Heart right ventricle (tissue), 16 donors: Measurements from ENCODE around the gene RAB33B. TPM values are rescaled to one million over a fixed set of nuclear protein-coding genes. Genes with fewer than 3 reads are reported as not detected.
"Not testable (repeated sequence)": the region's sequence is repeated elsewhere in the genome, so short reads cannot be mapped to it uniquely, and the experiment has no call there.

Experiments
- ATAC-seq, 8 donors: fragments of 200-7000 bp; cut with Tn5 transposase; one replicate each; pipeline ENCODE4 v1.9.1; 2020; ENCODE audit warnings: mild to moderate bottlenecking in 8 of 8, moderate library complexity in 8 of 8, moderate number of reproducible peaks in 1 of 8
- DNase-seq, 2 donors: peaks; one replicate each; pipeline ENCODE4 v3.0.0-alpha.2; 2020
- H3K27ac ChIP-seq, 10 donors: fragments of 200-600 bp; sonication (generic) in 2 of 10; one replicate each; pipeline versions ENCODE4 v1.5.0 to v1.8.0; 2020 to 2022; ENCODE audit warnings: mild to moderate bottlenecking in 3 of 10
- H3K27me3 ChIP-seq, 7 donors: fragments of 200-600 bp; one replicate each; pipeline ENCODE4 v1.8.0; 2021 to 2022; ENCODE audit warnings: mild to moderate bottlenecking in 2 of 7
- H3K36me3 ChIP-seq, 9 donors: fragments of 200-600 bp; sonication (generic) in 1 of 9; one replicate each; pipeline versions ENCODE4 v1.5.0 to v1.8.0; 2020 to 2022; ENCODE audit warnings: mild to moderate bottlenecking in 2 of 9
- H3K4me1 ChIP-seq, 9 donors: fragments of 200-600 bp; sonication (generic) in 1 of 9; one replicate each; pipeline versions ENCODE4 v1.5.0 to v1.8.0; 2020 to 2022; ENCODE audit warnings: mild to moderate bottlenecking in 4 of 9
- H3K4me3 ChIP-seq, 10 donors: fragments of 200-600 bp; sonication (generic) in 2 of 10; one replicate each; pipeline versions ENCODE4 v1.5.0 to v1.8.0; 2020 to 2022; ENCODE audit warnings: mild to moderate bottlenecking in 7 of 10, moderate library complexity in 2 of 10
- H3K9me3 ChIP-seq, 11 donors: fragments of 200-600 bp in 10 of 11; sonication (generic) in 2 of 11; one replicate each; pipeline versions ENCODE4 v1.5.0 to v1.8.0; 2013 to 2022; ENCODE audit warnings: mild to moderate bottlenecking in 2 of 11, control low read depth in 1 of 11, moderate library complexity in 1 of 11
- WGBS, 2 donors: extraction: QIAGEN DNeasy Blood & Tissue Kit; methylation state at CpG; one replicate each; pipeline ENCODE4 v1.1.7; 2013; ENCODE audit warnings: inconsistent platforms in 1 of 2; 5-methylcytosine and 5-hydroxymethylcytosine counted together
- intact Hi-C, 10 donors: fragments of 100-400 bp; cut with DNase I; formaldehyde crosslinking; loops; one replicate each; pipeline versions ENCODE4 v1.11.1 to v1.14.2; 2022
- long read RNA-seq, 3 donors: library from polyadenylated mRNA; unstranded; transcript quantifications; one replicate each; pipeline ENCODE4 v2.0.0, GENCODE V29; 2020 to 2021
- polyA plus RNA-seq, 2 donors: library from polyadenylated mRNA; stranded (reverse); fragments of 200-250 nt; gene quantifications; one replicate each; pipeline ENCODE4 v1.2.3, GENCODE V29; 2013
- total RNA-seq, 10 donors: library from RNA; stranded (reverse); fragmentation: NEBNext Ultra II Directional in 3 of 10; extraction: Animal tissue kit (Norgen Biotek cat#: 25700) in 3 of 10; gene quantifications; one replicate each; pipeline versions ENCODE4 v1.2.1 to v1.2.4, GENCODE V29; 2021 to 2023
- TF ChIP-seq, protein P1 (sequence below), 9 donors: fragments of 200-600 bp; sonication (generic) in 2 of 9; IDR thresholded peaks; one replicate each; pipeline versions ENCODE4 v1.5.0 to v1.8.0; 2021 to 2022; ENCODE audit warnings: antibody characterized with exemption in 9 of 9, mild to moderate bottlenecking in 5 of 9, moderate library complexity in 1 of 9
- donor health status: Arrhythmogenic right ventricular cardiomyopathy.
- donor health status: ischemic (EF 13 %, LVEDD 7.1; RV severe dilation, severe dysfunction).
- donor health status: healthy with polysubstance abuse.
- donor health status: DM: no; HTN: yes; CAD: no.
- donor health status: DM: no; HTN: no; CAD: no.
- donor health status: ischemic (EF 25% LVEDD 6.9; RV normal size, moderate dysfunction).
- donor health status: ischemic (EF 25% LVEDD 5.7; RV mildly dilated, moderate dysfunction).
- donor health status: healthy.
- donor health status: DM: yes; HTN: yes; CAD: no.
- donor health status: Ischemic cardiomyopathy.
- donor health status: ischemic (EF 35%, LVEDD 5.7; RV mildly dilated, moderate dysfunction).
- donor health status: nonischemic (EF 11% LVEDD 7.7; RV severe dilation, severe dysfunction).
- donor health status: DM: yes; HTN: yes; CAD: no.
- donor health status: PGD.
- donor health status: ischemic (EF 29% LVEDD 5.4; RV normal size, mild dysfunction).
- donor health status: nonischemic (EF 23%, LVEDD 6.1; RV moderate dilation, normal function).

The RAB33B gene
- 1 to 10 TPM; 5.6 to 7.5 (median 6.8) TPM for total RNA-seq
- polyA plus RNA-seq = 1 to 10 TPM; 2.4 to 5.9 TPM
- long read RNA-seq, donor 1, full-length matches to known transcripts = 31 of 32 reads
- long read RNA-seq, donor 1, partial matches to known transcripts = 0 of 32 reads
- long read RNA-seq, donor 1, other reads (novel, unspliced or antisense) = 1 of 32 reads
- long read RNA-seq, donor 2, full-length matches to known transcripts = 35 of 36 reads
- long read RNA-seq, donor 2, partial matches to known transcripts = 0 of 36 reads
- long read RNA-seq, donor 2, other reads (novel, unspliced or antisense) = 1 of 36 reads
- long read RNA-seq, donor 3, full-length matches to known transcripts = 37 of 45 reads
- long read RNA-seq, donor 3, partial matches to known transcripts = 0 of 45 reads
- long read RNA-seq, donor 3, other reads (novel, unspliced or antisense) = 8 of 45 reads

DNA sequence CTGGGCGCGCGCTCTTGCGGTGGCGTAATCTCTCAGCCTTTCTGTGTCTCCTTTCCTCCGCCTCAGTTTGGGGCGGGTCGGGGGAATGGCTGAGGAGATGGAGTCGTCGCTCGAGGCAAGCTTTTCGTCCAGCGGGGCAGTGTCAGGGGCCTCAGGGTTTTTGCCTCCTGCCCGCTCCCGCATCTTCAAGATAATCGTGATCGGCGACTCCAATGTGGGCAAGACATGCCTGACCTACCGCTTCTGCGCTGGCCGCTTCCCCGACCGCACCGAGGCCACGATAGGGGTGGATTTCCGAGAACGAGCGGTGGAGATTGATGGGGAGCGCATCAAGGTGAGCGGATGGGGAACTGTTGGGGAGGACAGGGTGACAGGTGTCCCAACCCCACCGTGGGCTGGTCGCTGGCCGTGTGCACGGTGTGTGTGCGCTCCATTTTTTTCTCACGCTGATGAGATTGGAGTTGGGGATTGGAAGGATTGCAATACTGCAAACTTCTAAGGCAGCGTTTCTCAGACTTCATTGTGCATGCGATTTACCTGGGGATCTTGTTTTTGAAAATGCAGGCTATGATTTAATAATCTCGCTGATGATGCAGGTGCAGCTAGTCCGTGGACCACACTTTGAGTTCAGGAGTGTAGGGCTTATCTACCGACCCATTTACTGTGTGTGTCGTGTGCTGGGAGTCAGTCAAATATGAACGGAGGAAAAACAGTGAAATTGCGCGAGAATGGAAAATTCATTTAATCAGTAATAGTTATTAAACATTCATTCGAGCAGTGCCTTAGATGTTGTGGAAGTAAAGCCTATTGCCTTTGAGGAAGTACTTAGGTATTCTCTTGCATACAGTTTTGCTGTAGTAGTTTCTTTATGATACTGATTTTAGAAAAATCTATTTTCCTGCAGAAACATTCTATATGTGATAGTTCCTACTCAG, at the start of gene RAB33B:
Gene RAB33B (plus strand): TSS at position 11 of the 935 bp plus-strand sequence. CDS start 75 bp downstream, at position 86.
- Histone ChIP-seq H3K4me1 (peaks cover 4 to 59% (median 53%) of the 10 kb centered on the region in 9 donors), H3K4me3 (peak within 1 kb of the TSS; percentile 66 to 95 (median 84)), H3K36me3 (no peaks in the 10 kb centered on the region), H3K9me3 (no peaks in the 10 kb centered on the region), H3K27ac (peak within 1 kb of the TSS; percentile 94 to 100 (median 98)), H3K27me3 (no peaks in the 10 kb centered on the region)
- DNase-seq (no peak), ATAC-seq (peak in 7 of 8 donors; percentile 0 to 9 (median 5))
- WGBS, 2 donors = 1 to 2% methylated on average over 42 to 46 of the region's 46 CpGs
- TF ChIP-seq, protein P1, sequence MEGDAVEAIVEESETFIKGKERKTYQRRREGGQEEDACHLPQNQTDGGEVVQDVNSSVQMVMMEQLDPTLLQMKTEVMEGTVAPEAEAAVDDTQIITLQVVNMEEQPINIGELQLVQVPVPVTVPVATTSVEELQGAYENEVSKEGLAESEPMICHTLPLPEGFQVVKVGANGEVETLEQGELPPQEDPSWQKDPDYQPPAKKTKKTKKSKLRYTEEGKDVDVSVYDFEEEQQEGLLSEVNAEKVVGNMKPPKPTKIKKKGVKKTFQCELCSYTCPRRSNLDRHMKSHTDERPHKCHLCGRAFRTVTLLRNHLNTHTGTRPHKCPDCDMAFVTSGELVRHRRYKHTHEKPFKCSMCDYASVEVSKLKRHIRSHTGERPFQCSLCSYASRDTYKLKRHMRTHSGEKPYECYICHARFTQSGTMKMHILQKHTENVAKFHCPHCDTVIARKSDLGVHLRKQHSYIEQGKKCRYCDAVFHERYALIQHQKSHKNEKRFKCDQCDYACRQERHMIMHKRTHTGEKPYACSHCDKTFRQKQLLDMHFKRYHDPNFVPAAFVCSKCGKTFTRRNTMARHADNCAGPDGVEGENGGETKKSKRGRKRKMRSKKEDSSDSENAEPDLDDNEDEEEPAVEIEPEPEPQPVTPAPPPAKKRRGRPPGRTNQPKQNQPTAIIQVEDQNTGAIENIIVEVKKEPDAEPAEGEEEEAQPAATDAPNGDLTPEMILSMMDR (IDR thresholded peaks at IDR 0.05) = no peak
- intact Hi-C loops = loop anchor here in 4 of 10 donors (5.0 to 10.0 kb wide), 5 partner anchors 37 to 370 kb away; partner anchors contain the start of genes SETD7 (in 2 of the 4), NAA15 (in 1 of the 4) and NDUFC1 (in 1 of the 4)

DNA sequence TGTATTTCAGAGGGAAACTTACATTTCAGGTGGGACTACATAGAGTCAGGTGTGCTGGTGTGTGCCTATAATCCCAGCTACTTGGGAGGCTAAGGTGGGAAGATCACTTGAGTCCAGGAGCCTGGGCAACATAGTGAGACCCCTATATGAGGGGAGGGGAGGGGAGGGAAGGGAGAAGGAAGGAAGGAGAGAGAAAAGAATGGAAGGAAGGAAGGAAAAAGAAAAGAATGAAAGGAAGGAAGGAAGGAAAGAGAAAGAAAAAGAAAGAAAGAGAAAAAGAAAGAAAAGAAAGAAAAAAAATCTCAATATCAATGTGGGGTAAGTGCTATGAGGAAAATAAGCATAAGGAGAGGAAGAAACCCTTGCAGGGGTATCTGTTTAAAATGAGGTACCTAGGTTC, 43.6 kb upstream of the RAB33B start:
- ATAC-seq (no peak), DNase-seq (no peak)
- TF ChIP-seq, protein P1 (IDR thresholded peaks at IDR 0.05) = no peak
- no peaks in the 10 kb centered on the region for H3K36me3 ChIP-seq
- H3K27me3 ChIP-seq = no peaks in the 10 kb centered on the region
- no peak overlapping the region for H3K4me3 ChIP-seq
- H3K27ac ChIP-seq = no peak overlapping the region
- H3K9me3 ChIP-seq = peaks cover 0 to 16% (median 0%) of the 10 kb centered on the region in 11 donors
- no peaks in the 10 kb centered on the region for H3K4me1 ChIP-seq
- intact Hi-C loops = loop anchor here in 7 of 10 donors (5.0 to 10.0 kb wide), 5 partner anchors 94 to 224 kb away; no protein-coding TSS in a partner anchor

DNA sequence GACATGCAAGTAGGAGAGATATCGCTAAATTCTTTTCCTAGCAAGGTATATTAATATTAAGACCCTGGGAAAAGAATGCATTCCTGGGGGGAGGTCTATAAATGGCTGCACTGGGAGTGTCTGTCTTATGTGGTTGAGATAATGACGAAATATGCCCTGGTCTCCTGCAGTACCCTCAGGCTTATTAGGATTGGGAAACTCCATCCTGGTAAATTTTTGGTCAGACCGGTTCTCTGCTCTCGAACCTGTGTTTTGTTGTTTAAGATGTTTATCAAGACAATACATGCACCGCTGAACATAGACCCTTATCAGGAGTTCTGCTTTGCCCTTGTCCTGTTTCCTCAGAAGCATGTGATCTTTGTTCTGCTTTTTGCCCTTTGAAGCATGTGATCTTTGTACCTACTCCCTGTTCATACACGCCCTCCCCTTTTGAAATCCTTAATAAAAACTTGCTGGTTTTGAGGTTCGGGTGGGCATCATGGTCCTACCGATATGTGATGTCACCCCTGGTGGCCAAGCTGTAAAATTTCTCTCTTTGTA, 39.2 kb upstream of the RAB33B start:
- intact Hi-C loops = loop anchor here in 8 of 10 donors (5.0 to 10.0 kb wide), 6 partner anchors 38 to 220 kb away; partner anchors contain the start of gene RAB33B (in 2 of the 8)
- not testable (repeated sequence) for ATAC-seq, DNase-seq, H3K27ac ChIP-seq, H3K27me3 ChIP-seq, H3K4me3 ChIP-seq, H3K36me3 ChIP-seq
- WGBS, 2 donors = 93 to 95% methylated on average over 8 of the region's 8 CpGs
- Histone ChIP-seq H3K9me3 (peaks cover 0 to 17% (median 0%) of the 10 kb centered on the region in 11 donors), H3K4me1 (peaks cover 0 to 19% (median 8%) of the 10 kb centered on the region in 9 donors)

DNA sequence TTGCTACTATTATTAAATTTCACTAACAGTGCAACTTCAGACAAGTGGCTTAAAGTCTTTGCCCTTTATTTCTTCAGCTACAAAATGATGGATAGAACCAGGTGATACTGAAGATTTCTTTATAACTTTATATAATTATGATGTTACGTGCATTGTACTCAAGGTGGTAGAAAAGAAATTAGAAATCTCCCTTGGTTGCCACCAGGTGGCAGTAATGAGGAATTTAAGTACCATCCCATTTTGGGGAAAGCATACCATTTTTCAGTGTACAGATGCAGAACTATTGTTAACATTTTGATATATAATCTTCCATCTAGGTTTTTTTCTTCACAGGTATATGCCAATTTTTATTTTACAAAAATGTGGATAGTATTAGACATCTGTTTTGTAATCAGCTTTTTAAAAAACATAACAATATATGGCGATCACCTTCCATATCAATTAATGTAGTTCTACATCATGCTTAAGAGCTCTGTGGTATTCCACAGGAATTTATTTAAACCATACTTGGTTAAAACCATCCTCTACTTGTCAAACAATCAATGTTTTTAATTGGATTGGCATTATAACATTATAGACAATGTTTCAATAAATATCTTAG, 37.7 kb upstream of the RAB33B start:
- H3K27me3 ChIP-seq = no peaks in the 10 kb centered on the region
- ATAC-seq = no peak
- peaks cover 0 to 26% (median 13%) of the 10 kb centered on the region in 9 donors for H3K4me1 ChIP-seq
- TF ChIP-seq, protein P1 (IDR thresholded peaks at IDR 0.05) = peak; percentile 51 to 82 (median 71)
- H3K36me3 ChIP-seq = no peaks in the 10 kb centered on the region
- intact Hi-C loops = loop anchor here in 8 of 10 donors (2.0 to 10.0 kb wide), 8 partner anchors 36 to 219 kb away; partner anchors contain the start of gene RAB33B (in 2 of the 8)
- no peak overlapping the region for H3K27ac ChIP-seq
- peaks cover 0 to 29% (median 0%) of the 10 kb centered on the region in 11 donors for H3K9me3 ChIP-seq
- 76 to 81% methylated on average over 2 of the region's 2 CpGs for WGBS, 2 donors
- no peak overlapping the region for H3K4me3 ChIP-seq
- no peak for DNase-seq
